Measurements from ENCODE around the gene UCP3.

Gene UCP3

DNA sequence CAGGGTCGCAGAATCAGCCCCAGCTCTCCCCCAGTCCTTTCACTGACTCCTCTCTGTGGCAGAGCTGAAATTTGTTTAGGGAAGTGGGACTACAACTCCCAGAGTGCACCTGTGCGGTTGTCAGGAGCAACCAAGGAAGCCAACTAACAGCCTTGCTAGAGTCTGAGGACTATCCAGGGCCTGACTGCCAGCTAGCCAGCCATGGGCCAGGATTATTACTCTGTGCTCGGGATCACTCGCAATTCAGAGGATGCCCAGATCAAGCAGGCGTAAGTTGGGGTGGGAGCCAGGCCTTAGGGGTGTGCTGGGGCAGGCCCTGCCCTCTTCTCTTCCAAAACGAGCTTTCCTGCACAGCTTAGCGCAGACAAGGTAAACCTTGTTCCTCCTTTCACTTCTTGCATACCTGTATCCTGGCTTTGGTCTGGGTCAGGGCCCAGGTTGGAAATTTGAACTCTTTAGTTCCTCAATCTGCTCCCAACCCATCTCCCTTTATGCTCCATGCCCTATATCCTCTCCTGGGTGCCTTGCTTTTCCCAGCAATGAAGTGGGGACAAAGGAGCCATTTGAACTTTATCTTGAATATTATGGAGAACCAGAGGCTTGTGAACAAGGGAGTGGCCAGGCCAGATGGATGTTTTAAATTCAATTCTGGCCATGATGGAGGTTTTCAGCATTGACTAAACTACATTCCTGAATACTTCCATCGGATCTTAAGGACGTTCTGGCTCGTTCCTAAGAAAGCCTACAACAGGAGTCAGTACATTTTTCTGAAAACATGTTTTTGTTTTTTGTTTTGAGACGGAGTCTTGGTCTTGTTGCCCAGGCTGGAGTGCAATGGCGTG is 57.8 kb downstream of the UCP3 start, which contains the start of gene DNAJB13:
TSS of gene DNAJB13 (plus strand) at position 158 of the 842 bp plus-strand sequence. CDS start at position 202, 44 bp downstream.
- DNase-seq, result peak; percentile 50
